H9 (cell line): Measurements from ENCODE around the gene SIGLEC9. TPM values are rescaled to one million over a fixed set of nuclear protein-coding genes. Genes with fewer than 3 reads are reported as not detected.

Experiments
- DNase-seq: peaks from one replicate; pipeline ENCODE4 v3.0.0-alpha.2; 2017
- H2AFZ ChIP-seq: one replicate; pipeline ENCODE4 v1.6.1; 2013; ENCODE audit warnings: mild to moderate bottlenecking, low read length, control low read depth, moderate library complexity
- H2AK5ac ChIP-seq: 2 replicates; pipeline ENCODE4 v1.6.1; 2013; ENCODE audit warnings: low read length, control low read depth, mixed read lengths; ENCODE audit not compliant: insufficient read length
- H2BK120ac ChIP-seq: one replicate; pipeline ENCODE4 v1.6.1; 2013; ENCODE audit warnings: low read depth, mild to moderate bottlenecking, low read length, control low read depth, inconsistent platforms; ENCODE audit not compliant: poor library complexity, severe bottlenecking
- H2BK12ac ChIP-seq: 2 replicates; pipeline ENCODE4 v1.6.1; 2013; ENCODE audit warnings: low read length, control low read depth, mixed read lengths, low read depth; ENCODE audit not compliant: insufficient read length
- H2BK15ac ChIP-seq: 2 replicates; pipeline ENCODE4 v1.6.1; 2013; ENCODE audit warnings: low read depth, low read length, control low read depth
- H2BK20ac ChIP-seq: one replicate; pipeline ENCODE4 v1.6.1; 2013; ENCODE audit warnings: low read depth, mild to moderate bottlenecking, low read length, control low read depth, inconsistent platforms; ENCODE audit not compliant: poor library complexity, severe bottlenecking
- H2BK5ac ChIP-seq: 2 replicates; pipeline ENCODE4 v1.6.1; 2013; ENCODE audit warnings: low read length, control low read depth, mixed read lengths; ENCODE audit not compliant: insufficient read length
- H3K14ac ChIP-seq: 2 replicates; pipeline ENCODE4 v1.6.1; 2013; ENCODE audit warnings: low read length, control low read depth; ENCODE audit not compliant: insufficient read depth
- H3K18ac ChIP-seq: 2 replicates; pipeline ENCODE4 v1.6.1; 2013; ENCODE audit warnings: low read depth, mild to moderate bottlenecking, mixed read lengths, low read length, control low read depth; ENCODE audit not compliant: insufficient read length
- H3K23ac ChIP-seq: 2 replicates; pipeline ENCODE4 v1.6.1; 2013; ENCODE audit warnings: low read length, control low read depth, mixed read lengths, low read depth; ENCODE audit not compliant: insufficient read length
- H3K23me2 ChIP-seq: 2 replicates; pipeline ENCODE4 v1.6.1; 2013; ENCODE audit warnings: low read depth, mild to moderate bottlenecking, mixed read lengths, low read length, control low read depth; ENCODE audit not compliant: insufficient read length, poor library complexity, severe bottlenecking
- H3K27ac ChIP-seq: 2 replicates; pipeline ENCODE4 v1.5.1; 2013; ENCODE audit warnings: low read length, control low read depth, mixed read lengths, low read depth; ENCODE audit not compliant: insufficient read length
- H3K27me3 ChIP-seq: 2 replicates; pipeline ENCODE4 v1.6.1; 2013; ENCODE audit warnings: low read length, control low read depth, inconsistent platforms; ENCODE audit not compliant: insufficient read depth
- H3K4ac ChIP-seq: 2 replicates; pipeline ENCODE4 v1.6.1; 2013; ENCODE audit warnings: low read depth, mild to moderate bottlenecking, control low read depth, inconsistent platforms, low read length, moderate library complexity
- H3K4me1 ChIP-seq: 2 replicates; pipeline ENCODE4 v1.6.1; 2013; ENCODE audit warnings: low read length, control low read depth, inconsistent platforms; ENCODE audit not compliant: insufficient read depth
- H3K4me2 ChIP-seq: 2 replicates; pipeline ENCODE4 v1.6.1; 2013; ENCODE audit warnings: low read length, control low read depth, mixed read lengths; ENCODE audit not compliant: insufficient read length, insufficient read depth
- H3K56ac ChIP-seq: 2 replicates; pipeline ENCODE4 v1.6.1; 2013; ENCODE audit warnings: low read depth, mild to moderate bottlenecking, mixed read lengths, low read length, control low read depth; ENCODE audit not compliant: insufficient read length
- H3K79me1 ChIP-seq: 2 replicates; pipeline ENCODE4 v1.6.1; 2013; ENCODE audit warnings: low read depth, mild to moderate bottlenecking, moderate library complexity, low read length, control low read depth, inconsistent platforms; ENCODE audit not compliant: insufficient read depth, poor library complexity, severe bottlenecking
- H3K79me2 ChIP-seq: 2 replicates; pipeline ENCODE4 v1.6.1; 2013; ENCODE audit warnings: low read length, control low read depth, inconsistent platforms; ENCODE audit not compliant: insufficient read depth
- H3K9ac ChIP-seq: 2 replicates; pipeline ENCODE4 v1.6.1; 2013; ENCODE audit warnings: low read length, control low read depth, mixed read lengths; ENCODE audit not compliant: insufficient read length; ENCODE audit errors: extremely low read depth
- H3K9me3 ChIP-seq: one replicate; pipeline ENCODE4 v1.6.1; 2013; ENCODE audit warnings: low read depth, low read length, inconsistent platforms; ENCODE audit not compliant: control insufficient read depth
- H3T11ph ChIP-seq: one replicate; pipeline ENCODE4 v1.6.1; 2013; ENCODE audit warnings: mild to moderate bottlenecking, low read length, control low read depth, inconsistent platforms
- H4K20me1 ChIP-seq: one replicate; pipeline ENCODE4 v1.6.1; 2013; ENCODE audit not compliant: control insufficient read depth, insufficient read length, insufficient read depth
- H4K5ac ChIP-seq: 2 replicates; pipeline ENCODE4 v1.6.1; 2013; ENCODE audit warnings: low read depth, mild to moderate bottlenecking, mixed read lengths, low read length, control low read depth; ENCODE audit not compliant: insufficient read length
- H4K8ac ChIP-seq: replicated peaks from 2 replicates; pipeline ENCODE4 v1.6.1; 2013; ENCODE audit warnings: low read length, control low read depth, mixed read lengths, low read depth; ENCODE audit not compliant: insufficient read length
- H4K91ac ChIP-seq: 2 replicates; pipeline ENCODE4 v1.6.1; 2013; ENCODE audit warnings: low read depth, mild to moderate bottlenecking, moderate library complexity, mixed read lengths, low read length, control low read depth; ENCODE audit not compliant: insufficient read length
- H3K27ac Mint-ChIP-seq, 3 experiments: 2 replicates in 2 of 3; 3 replicates in 1 of 3; pipeline ENCODE4 v1.8.0; 2020 to 2021; ENCODE audit warnings: mixed read lengths in 3 of 3, mild to moderate bottlenecking in 1 of 3, moderate library complexity in 1 of 3
- H3K27me3 Mint-ChIP-seq: 2 replicates; pipeline ENCODE4 v1.8.0; 2021; ENCODE audit warnings: low read depth, mild to moderate bottlenecking, moderate library complexity, mixed read lengths
- H3K36me3 Mint-ChIP-seq, 3 experiments: 2 replicates in 2 of 3; 3 replicates in 1 of 3; pipeline ENCODE4 v1.8.0; 2020 to 2021; ENCODE audit warnings: low read depth in 3 of 3, mixed read lengths in 3 of 3; ENCODE audit not compliant: insufficient read depth in 1 of 3
- H3K4me1 Mint-ChIP-seq, 2 experiments: 2 replicates each; pipeline ENCODE4 v1.8.0; 2020; ENCODE audit warnings: mixed read lengths in 2 of 2
- H3K4me3 Mint-ChIP-seq, 2 experiments: 2 replicates in 1 of 2; 3 replicates in 1 of 2; pipeline ENCODE4 v1.8.0; 2020 to 2021; ENCODE audit warnings: mild to moderate bottlenecking in 2 of 2, mixed read lengths in 2 of 2, moderate library complexity in 1 of 2
- H3K9me3 Mint-ChIP-seq, 2 experiments: 2 replicates in 1 of 2; 3 replicates in 1 of 2; pipeline ENCODE4 v1.8.0; 2020; ENCODE audit warnings: mild to moderate bottlenecking in 2 of 2, mixed read lengths in 2 of 2, moderate library complexity in 1 of 2
- WGBS: extraction: QIAGEN DNeasy Blood & Tissue Kit; methylation state at CpG from one replicate; pipeline ENCODE4 v1.1.7; 2013; ENCODE audit warnings: missing lambda C conversion rate, low lambda C conversion rate, mixed read lengths; ENCODE audit not compliant: insufficient read length; ENCODE audit errors: extremely low coverage; 5-methylcytosine and 5-hydroxymethylcytosine counted together
- total RNA-seq: library from RNA; stranded (reverse); gene quantifications from 2 replicates; pipeline ENCODE4 v1.2.1, GENCODE V29; 2021
- TF ChIP-seq, protein P1 (sequence below): fragments of 200-600 bp; sonication (generic); conservative IDR thresholded peaks from 3 replicates; pipeline ENCODE4 v1.8.0; 2021; ENCODE audit warnings: antibody characterized with exemption, mild to moderate bottlenecking

The SIGLEC9 gene
- total RNA-seq, 1 experiment from 2014 or later, result not detected

DNA sequence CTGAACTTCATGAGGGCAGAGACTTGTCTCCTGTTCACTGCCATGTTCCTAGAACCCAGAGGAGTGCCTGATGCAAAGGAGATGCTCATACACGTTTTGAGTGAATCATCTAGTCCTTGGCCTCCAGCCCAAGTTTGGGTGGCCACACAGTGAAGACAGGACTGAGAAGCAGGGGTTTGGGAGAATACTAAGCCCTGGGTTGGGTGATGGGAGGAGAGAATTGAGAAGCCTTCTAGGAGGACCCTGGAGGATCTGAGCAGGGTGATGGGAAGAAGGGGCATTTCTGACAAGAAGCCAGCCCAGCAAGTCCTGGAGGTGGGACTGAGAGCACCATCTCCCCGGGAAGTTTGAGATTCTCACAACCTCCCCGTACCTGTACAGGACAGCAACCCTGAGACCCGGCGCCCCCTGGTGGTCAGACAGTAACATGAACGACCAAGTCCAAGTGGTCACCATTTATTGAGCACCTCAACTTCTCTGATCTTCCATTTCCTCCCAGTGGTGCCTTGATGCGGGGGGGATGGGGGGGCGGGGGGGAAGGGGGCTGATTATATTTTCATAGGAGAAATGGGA is 27.5 kb upstream of the SIGLEC9 start:
- Histone ChIP-seq H4K20me1 (no peaks in the 10 kb centered on the region), H2BK120ac (no peak overlapping the region), H3K27ac (no peak overlapping the region), H3T11ph (no peak overlapping the region), H3K27me3 (no peaks in the 10 kb centered on the region), H4K8ac (no peak overlapping the region), H2AK5ac (no peak overlapping the region), H3K79me2 (no peaks in the 10 kb centered on the region), H3K4ac (no peak overlapping the region), H3K79me1 (no peaks in the 10 kb centered on the region), H4K91ac (no peak overlapping the region), H3K4me2 (no peak overlapping the region), H3K23me2 (no peaks in the 10 kb centered on the region), H3K18ac (no peak overlapping the region), H3K14ac (no peak overlapping the region), H2BK12ac (no peak overlapping the region), H3K9ac (no peak overlapping the region), H3K4me1 (no peaks in the 10 kb centered on the region), H3K9me3 (no peaks in the 10 kb centered on the region), H2BK20ac (no peak overlapping the region), H4K5ac (no peak overlapping the region), H3K23ac (no peak overlapping the region), H2BK5ac (no peak overlapping the region), H2AFZ (no peak overlapping the region), H2BK15ac (no peak overlapping the region), H3K56ac (no peak overlapping the region)
- TF ChIP-seq, protein P1, sequence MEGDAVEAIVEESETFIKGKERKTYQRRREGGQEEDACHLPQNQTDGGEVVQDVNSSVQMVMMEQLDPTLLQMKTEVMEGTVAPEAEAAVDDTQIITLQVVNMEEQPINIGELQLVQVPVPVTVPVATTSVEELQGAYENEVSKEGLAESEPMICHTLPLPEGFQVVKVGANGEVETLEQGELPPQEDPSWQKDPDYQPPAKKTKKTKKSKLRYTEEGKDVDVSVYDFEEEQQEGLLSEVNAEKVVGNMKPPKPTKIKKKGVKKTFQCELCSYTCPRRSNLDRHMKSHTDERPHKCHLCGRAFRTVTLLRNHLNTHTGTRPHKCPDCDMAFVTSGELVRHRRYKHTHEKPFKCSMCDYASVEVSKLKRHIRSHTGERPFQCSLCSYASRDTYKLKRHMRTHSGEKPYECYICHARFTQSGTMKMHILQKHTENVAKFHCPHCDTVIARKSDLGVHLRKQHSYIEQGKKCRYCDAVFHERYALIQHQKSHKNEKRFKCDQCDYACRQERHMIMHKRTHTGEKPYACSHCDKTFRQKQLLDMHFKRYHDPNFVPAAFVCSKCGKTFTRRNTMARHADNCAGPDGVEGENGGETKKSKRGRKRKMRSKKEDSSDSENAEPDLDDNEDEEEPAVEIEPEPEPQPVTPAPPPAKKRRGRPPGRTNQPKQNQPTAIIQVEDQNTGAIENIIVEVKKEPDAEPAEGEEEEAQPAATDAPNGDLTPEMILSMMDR, result peak; percentile 71
- no CpG with 5 or more reads among the region's 8 CpGs for WGBS
- peaks cover 0 to 13% (median 4%) of the 10 kb centered on the region in 3 experiments; a peak in 2 of 7 replicates for H3K36me3 Mint-ChIP-seq
- no peak overlapping the region for H3K4me3 Mint-ChIP-seq
- H3K27ac Mint-ChIP-seq, result no peak overlapping the region; a peak in 2 of 7 replicates
- H3K9me3 Mint-ChIP-seq, result no peaks in the 10 kb centered on the region
- peak; percentile 72 for DNase-seq
- H3K4me1 Mint-ChIP-seq, result peaks cover 15 to 21% of the 10 kb centered on the region in 2 experiments
- H3K27me3 Mint-ChIP-seq, result no peaks in the 10 kb centered on the region; the same call in none of the 2 replicates
